HG03060 (cell line): ENCODE measurements around the gene TFDP1.
"Not testable (repeated sequence)": the region's sequence is repeated elsewhere in the genome, so short reads cannot be mapped to it uniquely, and the experiment has no call there.

Experiments used
- ATAC-seq: cut with Tn5 transposase; IDR thresholded peaks from one replicate; pipeline ENCODE4 v1.9.1; 2021; ENCODE audit warnings: low read depth, moderate number of reproducible peaks; ENCODE audit not compliant: unreplicated experiment

The TFDP1 gene

GRCh38 chr13:113610266-113610665, 25.7 kb downstream of the TFDP1 start:
- ATAC-seq = no peak

- no peak for ATAC-seq
Observed at GRCh38 chr13:113611996-113612395, 27.4 kb downstream of the TFDP1 start.

- ATAC-seq = no peak
Observed at GRCh38 chr13:113612607-113613006, 28.1 kb downstream of the TFDP1 start.

- no peak for ATAC-seq
Observed at GRCh38 chr13:113613789-113614379, 29.3 kb downstream of the TFDP1 start.

GRCh38 chr13:113616281-113616906, 31.8 kb downstream of the TFDP1 start:
- ATAC-seq = no peak

- no peak for ATAC-seq
Observed at GRCh38 chr13:113616991-113617749, 32.6 kb downstream of the TFDP1 start.

GRCh38 chr13:113617961-113618360, 33.4 kb downstream of the TFDP1 start:
- no peak for ATAC-seq

GRCh38 chr13:113618455-113618854, 33.9 kb downstream of the TFDP1 start:
- ATAC-seq = no peak

GRCh38 chr13:113620036-113620796, 35.7 kb downstream of the TFDP1 start:
- ATAC-seq = no peak

GRCh38 chr13:113621046-113621445, 36.5 kb downstream of the TFDP1 start:
- ATAC-seq = no peak

GRCh38 chr13:113621498-113621897, 36.9 kb downstream of the TFDP1 start:
- ATAC-seq = not testable (repeated sequence)

- ATAC-seq = not testable (repeated sequence)
Observed at GRCh38 chr13:113621986-113622550, 37.5 kb downstream of the TFDP1 start.

GRCh38 chr13:113622791-113623490, 38.4 kb downstream of the TFDP1 start:
- ATAC-seq = no peak

GRCh38 chr13:113623491-113624234, 39.1 kb downstream of the TFDP1 start:
- ATAC-seq = no peak

- no peak for ATAC-seq
Observed at GRCh38 chr13:113624235-113624587, 39.7 kb downstream of the TFDP1 start.

GRCh38 chr13:113624640-113625304, 40.2 kb downstream of the TFDP1 start:
- not testable (repeated sequence) for ATAC-seq

- ATAC-seq = no peak
Observed at GRCh38 chr13:113625965-113626721, 41.6 kb downstream of the TFDP1 start.

GRCh38 chr13:113627136-113627535, 42.6 kb downstream of the TFDP1 start:
- no peak for ATAC-seq
